MM.1S (cell line): Measurements from ENCODE around the gene USP12.

Experiments used
- DNase-seq: peaks from one replicate; pipeline ENCODE4 v3.0.0-alpha.2; 2015
- H2AFZ ChIP-seq: fragments of 300-600 bp; sonication (generic); 2 replicates; pipeline ENCODE4 v1.6.0; 2016; ENCODE audit warnings: antibody characterized with exemption, low read length
- H3F3A ChIP-seq: fragments of 300-600 bp; sonication (generic); 2 replicates; pipeline ENCODE4 v1.6.1; 2016; ENCODE audit warnings: mild to moderate bottlenecking, antibody characterized with exemption, low read length, moderate library complexity, mixed read lengths; ENCODE audit not compliant: insufficient read depth
- H3K27ac ChIP-seq: fragments of 300-600 bp; sonication (generic); 2 replicates; pipeline ENCODE4 v1.5.1; 2016; ENCODE audit warnings: mild to moderate bottlenecking, low read length
- H3K27me3 ChIP-seq: fragments of 300-600 bp; sonication (generic); replicated peaks from 2 replicates; pipeline ENCODE4 v1.6.0; 2016; ENCODE audit warnings: low read length; ENCODE audit not compliant: insufficient read depth
- H3K36me3 ChIP-seq: fragments of 300-600 bp; sonication (generic); replicated peaks from 2 replicates; pipeline ENCODE4 v1.6.1; 2016; ENCODE audit warnings: mild to moderate bottlenecking, low read length, mixed read lengths; ENCODE audit not compliant: insufficient read depth
- H3K4me1 ChIP-seq: fragments of 300-600 bp; sonication (generic); 2 replicates; pipeline ENCODE4 v1.6.1; 2016; ENCODE audit warnings: low read length, mixed read lengths
- H3K4me2 ChIP-seq: fragments of 300-600 bp; sonication (generic); 2 replicates; pipeline ENCODE4 v1.6.0; 2016; ENCODE audit warnings: low read depth, low read length
- H3K4me3 ChIP-seq: fragments of 300-600 bp; sonication (generic); 2 replicates; pipeline ENCODE4 v1.5.1; 2016; ENCODE audit warnings: low read length, mixed read lengths
- H3K79me2 ChIP-seq: fragments of 300-600 bp; sonication (generic); 2 replicates; pipeline ENCODE4 v1.6.1; 2016; ENCODE audit warnings: mixed run types, low read length, mixed read lengths
- H3K9ac ChIP-seq: fragments of 300-600 bp; sonication (generic); 2 replicates; pipeline ENCODE4 v1.6.1; 2016; ENCODE audit warnings: low read length, mixed read lengths
- H3K9me2 ChIP-seq: fragments of 300-600 bp; sonication (generic); replicated peaks from 2 replicates; pipeline ENCODE4 v1.6.1; 2016; ENCODE audit warnings: mild to moderate bottlenecking, low read length, mixed read lengths; ENCODE audit not compliant: insufficient read depth
- H3K9me3 ChIP-seq: fragments of 300-600 bp; sonication (generic); replicated peaks from 2 replicates; pipeline ENCODE4 v1.6.1; 2016; ENCODE audit warnings: mild to moderate bottlenecking, low read length, mixed read lengths; ENCODE audit not compliant: insufficient read depth
- H4K20me1 ChIP-seq: fragments of 300-600 bp; sonication (generic); 2 replicates; pipeline ENCODE4 v1.6.1; 2016; ENCODE audit warnings: mild to moderate bottlenecking, low read length, moderate library complexity, mixed read lengths; ENCODE audit not compliant: insufficient read depth
- EZH2 ChIP-seq: fragments of 300-600 bp; sonication (generic); optimal IDR thresholded peaks from 2 replicates; pipeline ENCODE3; 2017; ENCODE audit warnings: low read depth, mild to moderate bottlenecking, antibody characterized with exemption, low read length, mixed read lengths
- EZH2phosphoT487 ChIP-seq: fragments of 300-600 bp; sonication (generic); IDR thresholded peaks from 2 replicates; pipeline ENCODE4 v1.6.1; 2018; ENCODE audit warnings: antibody characterized with exemption, low read length
- TF ChIP-seq, protein P1 (sequence below): fragments of 300-600 bp; sonication (generic); IDR thresholded peaks from 2 replicates; pipeline ENCODE4 v1.5.1; 2016; ENCODE audit warnings: antibody characterized with exemption, low read length, mixed read lengths

The USP12 gene

DNA sequence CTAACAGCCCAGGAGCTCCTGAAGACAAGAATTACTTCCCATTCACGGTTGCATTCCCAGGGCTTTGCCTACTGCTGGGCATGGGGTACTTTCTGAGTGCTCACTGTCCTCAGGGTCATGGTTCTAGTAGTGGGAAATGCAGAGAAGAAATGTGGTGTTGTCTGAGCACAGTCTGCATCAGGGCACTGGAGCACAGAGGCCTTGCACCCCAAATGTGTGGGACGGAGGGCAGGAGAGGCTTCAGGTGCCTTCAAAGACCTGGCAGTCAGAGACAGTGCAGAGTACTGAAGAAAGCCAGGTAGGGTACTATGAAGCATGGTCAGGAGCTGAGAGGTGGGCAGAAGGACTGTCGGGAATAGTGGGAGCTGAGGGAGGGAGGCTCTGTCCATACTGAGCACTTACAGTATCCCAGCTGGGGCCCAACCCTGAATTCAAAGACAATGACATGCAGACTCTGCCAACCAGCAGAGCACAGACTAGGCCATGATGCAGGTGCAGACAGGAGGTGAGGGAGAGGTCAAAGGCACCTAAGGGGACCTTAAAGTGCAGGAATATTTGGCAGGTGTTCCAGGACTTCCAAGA, 144.4 kb downstream of the USP12 start:
- H3K36me3 ChIP-seq, result no peaks in the 10 kb centered on the region
- no peak overlapping the region for H3K27ac ChIP-seq
- no peaks in the 10 kb centered on the region for H3K79me2 ChIP-seq
- TF ChIP-seq, protein P1, sequence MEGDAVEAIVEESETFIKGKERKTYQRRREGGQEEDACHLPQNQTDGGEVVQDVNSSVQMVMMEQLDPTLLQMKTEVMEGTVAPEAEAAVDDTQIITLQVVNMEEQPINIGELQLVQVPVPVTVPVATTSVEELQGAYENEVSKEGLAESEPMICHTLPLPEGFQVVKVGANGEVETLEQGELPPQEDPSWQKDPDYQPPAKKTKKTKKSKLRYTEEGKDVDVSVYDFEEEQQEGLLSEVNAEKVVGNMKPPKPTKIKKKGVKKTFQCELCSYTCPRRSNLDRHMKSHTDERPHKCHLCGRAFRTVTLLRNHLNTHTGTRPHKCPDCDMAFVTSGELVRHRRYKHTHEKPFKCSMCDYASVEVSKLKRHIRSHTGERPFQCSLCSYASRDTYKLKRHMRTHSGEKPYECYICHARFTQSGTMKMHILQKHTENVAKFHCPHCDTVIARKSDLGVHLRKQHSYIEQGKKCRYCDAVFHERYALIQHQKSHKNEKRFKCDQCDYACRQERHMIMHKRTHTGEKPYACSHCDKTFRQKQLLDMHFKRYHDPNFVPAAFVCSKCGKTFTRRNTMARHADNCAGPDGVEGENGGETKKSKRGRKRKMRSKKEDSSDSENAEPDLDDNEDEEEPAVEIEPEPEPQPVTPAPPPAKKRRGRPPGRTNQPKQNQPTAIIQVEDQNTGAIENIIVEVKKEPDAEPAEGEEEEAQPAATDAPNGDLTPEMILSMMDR, result no peak
- no peak for TF ChIP-seq EZH2phosphoT487
- TF ChIP-seq EZH2, result no peak
- no peaks in the 10 kb centered on the region for H3K27me3 ChIP-seq
- H4K20me1 ChIP-seq, result no peaks in the 10 kb centered on the region
- H3K4me3 ChIP-seq, result no peak overlapping the region
- H3F3A ChIP-seq, result no peaks in the 10 kb centered on the region
- no peak overlapping the region for H3K4me2 ChIP-seq
- H3K4me1 ChIP-seq, result no peaks in the 10 kb centered on the region
- no peak overlapping the region for H3K9ac ChIP-seq
- no peak for DNase-seq
- no peaks in the 10 kb centered on the region for H3K9me2 ChIP-seq
- H3K9me3 ChIP-seq, result no peaks in the 10 kb centered on the region
- H2AFZ ChIP-seq, result no peak overlapping the region

DNA sequence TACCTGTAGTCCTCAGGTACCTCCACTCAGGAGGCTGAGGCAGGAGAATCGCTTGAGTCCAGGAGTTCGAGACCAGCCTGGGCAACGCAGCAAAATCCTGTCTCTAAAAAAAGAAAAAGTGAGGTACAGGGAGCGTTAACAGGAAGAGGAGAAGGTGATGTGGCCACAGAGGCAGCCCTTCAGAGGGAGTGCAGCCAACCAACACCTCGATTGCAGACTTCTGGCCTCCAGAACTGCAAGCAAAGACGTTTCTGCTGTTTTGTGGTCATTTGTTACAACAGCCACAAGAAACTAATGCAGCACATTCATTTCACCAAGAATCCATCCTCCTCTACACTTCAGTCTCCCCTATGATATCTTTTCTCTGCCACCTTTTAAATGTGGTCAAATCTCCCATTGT, 145.2 kb downstream of the USP12 start:
- H3K4me1 ChIP-seq, result no peaks in the 10 kb centered on the region
- no peaks in the 10 kb centered on the region for H3K9me3 ChIP-seq
- no peaks in the 10 kb centered on the region for H3K27me3 ChIP-seq
- H3K9me2 ChIP-seq, result no peaks in the 10 kb centered on the region
- no peak for DNase-seq
- H2AFZ ChIP-seq, result no peak overlapping the region
- no peaks in the 10 kb centered on the region for H3K79me2 ChIP-seq
- no peaks in the 10 kb centered on the region for H3K36me3 ChIP-seq
- H3F3A ChIP-seq, result no peaks in the 10 kb centered on the region
- H3K27ac ChIP-seq, result no peak overlapping the region
- H3K4me3 ChIP-seq, result no peak overlapping the region
- H3K9ac ChIP-seq, result no peak overlapping the region
- H4K20me1 ChIP-seq, result no peaks in the 10 kb centered on the region
- no peak overlapping the region for H3K4me2 ChIP-seq
- no peak for TF ChIP-seq EZH2
- TF ChIP-seq, protein P1, result no peak

DNA sequence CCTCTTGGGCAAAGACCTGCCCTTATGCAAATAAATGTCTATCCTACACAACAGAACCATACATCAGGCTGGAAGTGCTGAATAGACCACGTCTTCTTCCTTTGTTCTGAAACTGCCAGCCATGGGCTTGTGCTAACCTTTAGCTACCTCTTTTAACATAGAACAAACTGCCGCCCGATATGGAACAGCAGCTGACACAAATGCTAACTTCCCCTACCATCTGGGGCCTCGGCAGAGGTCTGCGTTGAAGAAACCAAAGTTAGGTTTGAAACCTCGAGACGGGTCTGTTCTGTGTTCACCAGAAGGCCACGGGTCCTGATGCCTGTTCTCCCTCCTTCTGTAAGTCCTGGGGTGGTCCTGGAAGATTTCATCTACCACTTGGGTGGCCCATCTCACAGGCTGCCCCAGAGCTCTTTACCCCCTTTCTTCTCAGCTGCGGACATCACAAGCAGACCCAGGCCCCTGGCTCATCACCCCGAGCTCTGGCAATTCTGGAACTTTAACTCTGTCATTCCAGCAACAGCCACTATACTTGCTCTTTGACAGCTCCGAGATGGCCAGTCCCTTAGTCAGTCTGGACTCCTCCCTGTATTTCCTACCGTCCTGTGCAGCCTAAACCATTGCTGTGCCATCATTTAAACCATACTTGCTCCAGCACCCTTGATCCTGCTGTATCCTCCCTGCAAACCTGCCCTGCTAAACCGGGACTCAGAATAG, 146.7 kb downstream of the USP12 start:
- H3K4me3 ChIP-seq, result no peak overlapping the region
- H3K27me3 ChIP-seq, result no peaks in the 10 kb centered on the region
- H3K79me2 ChIP-seq, result no peaks in the 10 kb centered on the region
- no peaks in the 10 kb centered on the region for H3K4me1 ChIP-seq
- H3K9me3 ChIP-seq, result no peaks in the 10 kb centered on the region
- no peaks in the 10 kb centered on the region for H3K36me3 ChIP-seq
- no peak overlapping the region for H3K4me2 ChIP-seq
- H3K9ac ChIP-seq, result no peak overlapping the region
- H2AFZ ChIP-seq, result no peak overlapping the region
- TF ChIP-seq, protein P1, result no peak
- TF ChIP-seq EZH2phosphoT487, result no peak
- no peak for TF ChIP-seq EZH2
- no peaks in the 10 kb centered on the region for H3F3A ChIP-seq
- H4K20me1 ChIP-seq, result no peaks in the 10 kb centered on the region
- H3K27ac ChIP-seq, result no peak overlapping the region
- no peaks in the 10 kb centered on the region for H3K9me2 ChIP-seq
- DNase-seq, result no peak
